SK-N-SH treated with all-trans-retinoic acid at 6 μM for 48 hours (cell line): ENCODE data around the gene WDR38.
"Not testable (repeated sequence)": the region's sequence is repeated elsewhere in the genome, so short reads cannot be mapped to it uniquely, and the experiment has no call there.

ENCODE experiments used
- ARNTL ChIP-seq: fragments of 450-650 bp; formaldehyde crosslinking; IDR thresholded peaks from 2 replicates; pipeline ENCODE4 v1.5.0; 2020; ENCODE audit warnings: low read depth, mild to moderate bottlenecking, moderate library complexity, borderline replicate concordance
- CREB5 ChIP-seq: fragments of 250-450 bp; sonication (Bioruptor Pico); IDR thresholded peaks from 2 replicates; pipeline ENCODE4 v1.5.1; 2020; ENCODE audit warnings: low read depth, mild to moderate bottlenecking, moderate library complexity
- ISL1 ChIP-seq: fragments of 250-450 bp; sonication (Bioruptor Pico); IDR thresholded peaks from 2 replicates; pipeline ENCODE4 v2.1.2; 2022; ENCODE audit warnings: mild to moderate bottlenecking, moderate library complexity
- PATZ1 ChIP-seq: fragments of 250-450 bp; sonication (Bioruptor Pico); IDR thresholded peaks from 2 replicates; pipeline ENCODE4 v1.8.0; 2020; ENCODE audit warnings: mild to moderate bottlenecking, moderate library complexity, borderline replicate concordance
- POU6F1 ChIP-seq: fragments of 250-450 bp; sonication (Bioruptor Pico); IDR thresholded peaks from 2 replicates; pipeline ENCODE4 v1.8.0; 2021; ENCODE audit warnings: low read depth, mild to moderate bottlenecking, moderate library complexity, borderline replicate concordance
- PPARA ChIP-seq: fragments of 250-450 bp; sonication (Bioruptor Pico); IDR thresholded peaks from 2 replicates; pipeline ENCODE4 v1.5.0; 2020; ENCODE audit warnings: mild to moderate bottlenecking, borderline replicate concordance
- RARB ChIP-seq: fragments of 250-450 bp; sonication (Bioruptor Pico); IDR thresholded peaks from 2 replicates; pipeline ENCODE4 v1.8.0; 2021; ENCODE audit warnings: mild to moderate bottlenecking, moderate library complexity
- SNAI2 ChIP-seq: fragments of 250-450 bp; sonication (Bioruptor Pico); IDR thresholded peaks from 2 replicates; pipeline ENCODE4 v1.5.0; 2020; ENCODE audit warnings: mild to moderate bottlenecking, moderate library complexity
- TSHZ2 ChIP-seq: fragments of 250-450 bp; sonication (Bioruptor Pico); IDR thresholded peaks from 2 replicates; pipeline ENCODE4 v1.5.0; 2020; ENCODE audit warnings: mild to moderate bottlenecking, moderate library complexity
- ZC3H10 ChIP-seq: fragments of 250-450 bp; sonication (Bioruptor Pico); IDR thresholded peaks from 2 replicates; pipeline ENCODE4 v1.5.1; 2021; ENCODE audit warnings: mild to moderate bottlenecking, moderate library complexity
- ZFP3 ChIP-seq: fragments of 250-450 bp; sonication (Bioruptor Pico); IDR thresholded peaks from 2 replicates; pipeline ENCODE4 v1.5.0; 2020; ENCODE audit warnings: mild to moderate bottlenecking, moderate library complexity
- ZFP30 ChIP-seq: fragments of 450-650 bp; formaldehyde crosslinking; IDR thresholded peaks from 2 replicates; pipeline ENCODE4 v1.5.0; 2022; ENCODE audit warnings: mild to moderate bottlenecking, moderate library complexity
- ZNF565 ChIP-seq: fragments of 450-650 bp; formaldehyde crosslinking; conservative IDR thresholded peaks from 2 replicates; pipeline ENCODE4 v1.5.0; 2020; ENCODE audit warnings: low read depth, mild to moderate bottlenecking, moderate library complexity
- ZNF8 ChIP-seq: fragments of 450-650 bp; formaldehyde crosslinking; IDR thresholded peaks from 2 replicates; pipeline ENCODE4 v1.5.0; 2020; ENCODE audit warnings: mild to moderate bottlenecking, moderate library complexity

- not testable (repeated sequence) for TF ChIP-seq SNAI2 (CRISPR knock-in tag); PATZ1 (CRISPR knock-in tag); PPARA; ARNTL (CRISPR knock-in tag); TSHZ2; RARB; ISL1 (CRISPR knock-in tag); POU6F1 (CRISPR knock-in tag); ZFP30 (CRISPR knock-in tag); CREB5 (CRISPR knock-in tag); ZNF565 (CRISPR knock-in tag); ZC3H10 (CRISPR knock-in tag); ZNF8; ZFP3 (CRISPR knock-in tag)
Measured at GRCh38 chr9:124838567-124839275, 14.5 kb upstream of the WDR38 start.
